GM12874 (cell line): ENCODE results near the gene OR51B5.

Experiments used
- TF ChIP-seq, protein P1 (sequence below): IDR thresholded peaks from 2 replicates; pipeline ENCODE4 v1.5.1; 2011; ENCODE audit warnings: low read depth, mild to moderate bottlenecking, control low read depth, low read length, moderate library complexity; ENCODE audit not compliant: insufficient read depth

Gene OR51B5

DNA sequence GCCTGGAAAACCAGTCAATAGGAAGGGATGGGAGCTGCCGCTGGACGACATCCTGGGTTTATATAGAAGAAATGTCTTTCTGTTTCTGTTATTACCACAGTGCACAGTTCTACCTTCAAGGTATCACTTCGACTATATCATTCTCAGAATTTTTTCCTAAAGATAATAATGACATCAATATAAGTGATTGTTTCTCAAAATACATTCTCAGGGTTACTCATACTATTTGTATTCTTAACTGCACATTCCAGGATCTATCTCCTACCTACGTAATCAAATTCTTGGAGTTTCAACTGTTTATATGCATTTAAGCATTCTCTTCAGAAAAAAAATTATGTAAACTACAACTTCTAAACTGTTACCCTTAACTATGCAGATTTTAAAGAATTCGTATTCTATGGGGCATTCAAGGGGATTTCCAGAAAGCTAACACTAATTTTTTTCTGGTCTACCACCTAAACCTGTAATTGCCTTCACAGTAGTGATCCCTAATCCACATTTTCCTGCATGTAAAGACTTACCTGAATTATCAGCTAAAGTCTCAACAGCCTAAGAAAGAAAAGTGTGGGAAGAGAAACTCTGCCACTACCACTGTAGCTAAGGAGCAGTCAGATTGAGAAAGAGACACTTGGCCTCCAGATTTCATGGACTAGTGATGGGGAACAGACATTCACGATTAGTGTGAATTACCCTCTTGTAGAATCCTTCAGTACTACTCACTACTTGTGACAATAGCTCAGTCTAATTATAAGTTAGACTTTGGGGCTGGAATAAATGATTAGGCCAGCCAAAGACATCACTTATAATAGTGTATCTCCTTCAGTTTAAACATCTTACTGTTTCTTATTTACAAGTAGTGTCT lies at the start of gene OR51B5:
OR51B5 (minus strand) TSS at position 51 of the 862 bp plus-strand sequence; CDS start at position 51, 0 bp downstream.
- TF ChIP-seq, protein P1, sequence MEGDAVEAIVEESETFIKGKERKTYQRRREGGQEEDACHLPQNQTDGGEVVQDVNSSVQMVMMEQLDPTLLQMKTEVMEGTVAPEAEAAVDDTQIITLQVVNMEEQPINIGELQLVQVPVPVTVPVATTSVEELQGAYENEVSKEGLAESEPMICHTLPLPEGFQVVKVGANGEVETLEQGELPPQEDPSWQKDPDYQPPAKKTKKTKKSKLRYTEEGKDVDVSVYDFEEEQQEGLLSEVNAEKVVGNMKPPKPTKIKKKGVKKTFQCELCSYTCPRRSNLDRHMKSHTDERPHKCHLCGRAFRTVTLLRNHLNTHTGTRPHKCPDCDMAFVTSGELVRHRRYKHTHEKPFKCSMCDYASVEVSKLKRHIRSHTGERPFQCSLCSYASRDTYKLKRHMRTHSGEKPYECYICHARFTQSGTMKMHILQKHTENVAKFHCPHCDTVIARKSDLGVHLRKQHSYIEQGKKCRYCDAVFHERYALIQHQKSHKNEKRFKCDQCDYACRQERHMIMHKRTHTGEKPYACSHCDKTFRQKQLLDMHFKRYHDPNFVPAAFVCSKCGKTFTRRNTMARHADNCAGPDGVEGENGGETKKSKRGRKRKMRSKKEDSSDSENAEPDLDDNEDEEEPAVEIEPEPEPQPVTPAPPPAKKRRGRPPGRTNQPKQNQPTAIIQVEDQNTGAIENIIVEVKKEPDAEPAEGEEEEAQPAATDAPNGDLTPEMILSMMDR, result no peak

GRCh38 chr11:5390210-5390609 lies 46.9 kb upstream of the OR51B5 start:
- TF ChIP-seq, protein P1, result no peak

DNA sequence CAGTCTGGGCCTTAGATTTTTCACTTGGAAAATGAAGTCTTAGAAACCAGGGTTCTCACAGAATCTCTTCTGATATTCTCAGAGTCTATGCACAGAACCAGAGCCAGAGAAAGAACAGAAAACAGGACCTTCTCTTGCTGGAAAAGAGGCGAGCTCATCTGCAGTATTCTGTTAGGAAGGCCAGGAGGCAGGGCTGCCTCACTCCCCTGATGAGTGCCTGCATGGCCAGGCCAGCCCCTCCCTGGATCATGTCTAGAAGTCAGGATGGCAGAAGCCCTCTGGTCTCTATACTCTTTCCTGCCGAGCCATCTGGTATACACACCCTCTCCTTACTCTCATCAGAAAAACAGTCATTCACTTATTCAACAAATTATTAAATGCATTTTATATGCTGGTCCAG lies 41.0 kb upstream of the OR51B5 start:
- TF ChIP-seq, protein P1, result no peak

DNA sequence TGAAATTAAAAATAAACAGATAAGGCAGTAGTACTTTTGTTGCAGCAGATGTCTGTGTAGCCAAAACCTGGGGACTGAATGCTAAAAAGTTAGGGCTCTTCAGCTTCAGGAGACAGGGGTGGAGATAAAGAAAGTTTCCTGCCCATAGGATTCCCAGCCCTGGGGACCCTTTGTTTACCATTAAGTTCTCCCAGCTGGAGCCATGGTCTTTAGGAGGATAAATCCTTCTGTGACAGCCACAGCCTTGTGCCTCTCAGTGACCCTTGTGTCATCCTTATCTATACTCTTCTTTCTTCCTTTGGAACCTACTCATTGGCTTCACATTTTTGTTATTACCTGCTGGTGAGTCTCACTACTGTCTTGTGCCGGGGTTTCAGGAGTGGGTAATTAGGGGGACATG lies 40.3 kb upstream of the OR51B5 start, which contains the start of gene OR51M1:
OR51M1 (plus strand) TSS at position 237 of the 400 bp plus-strand sequence. CDS start 5,587 bp downstream, outside the sequence.
- TF ChIP-seq, protein P1, result no peak

GRCh38 chr11:5380740-5381342 lies 37.5 kb upstream of the OR51B5 start:
- TF ChIP-seq, protein P1, result peak; percentile 85

DNA sequence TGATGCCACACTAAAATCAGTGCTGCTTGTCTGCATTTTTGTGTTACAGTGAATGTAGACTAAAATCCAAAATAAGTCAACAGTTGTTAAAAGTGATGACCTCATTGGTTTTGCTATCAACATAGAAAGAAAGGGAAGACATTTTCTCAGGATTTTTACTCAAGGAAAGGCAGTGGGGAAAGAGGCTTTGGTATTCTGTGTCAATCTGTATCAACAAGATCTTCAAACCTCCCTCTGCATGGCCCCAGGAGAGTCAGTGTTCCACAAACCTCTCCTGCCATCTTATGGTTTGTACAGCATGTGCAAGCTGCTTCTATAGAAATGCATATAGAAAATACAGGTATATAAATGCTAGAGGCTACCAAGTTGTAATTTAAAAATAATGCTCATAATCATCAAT lies 26.5 kb upstream of the OR51B5 start:
- TF ChIP-seq, protein P1, result peak; percentile 43; the same call in 1 of the 2 replicates

GRCh38 chr11:5368502-5369043 lies 25.2 kb upstream of the OR51B5 start:
- TF ChIP-seq, protein P1, result no peak
